GM12865 (cell line): ENCODE measurements around the gene CADPS2.
"Not testable (repeated sequence)": the region's sequence is repeated elsewhere in the genome, so short reads cannot be mapped to it uniquely, and the experiment has no call there.

ENCODE experiments used
- DNase-seq: peaks from one replicate; pipeline ENCODE4 v3.0.0; 2010; ENCODE audit warnings: low read depth
- H3K4me3 ChIP-seq: 2 replicates; pipeline ENCODE4 v1.5.1; 2011; ENCODE audit warnings: mild to moderate bottlenecking, low read depth, low read length, control low read depth
- CTCF ChIP-seq: IDR thresholded peaks from 2 replicates; pipeline ENCODE4 v1.5.1; 2011; ENCODE audit warnings: low read length, control low read depth, low read depth, inconsistent platforms; ENCODE audit not compliant: insufficient read depth; ENCODE audit errors: missing control alignments

The CADPS2 gene

DNA sequence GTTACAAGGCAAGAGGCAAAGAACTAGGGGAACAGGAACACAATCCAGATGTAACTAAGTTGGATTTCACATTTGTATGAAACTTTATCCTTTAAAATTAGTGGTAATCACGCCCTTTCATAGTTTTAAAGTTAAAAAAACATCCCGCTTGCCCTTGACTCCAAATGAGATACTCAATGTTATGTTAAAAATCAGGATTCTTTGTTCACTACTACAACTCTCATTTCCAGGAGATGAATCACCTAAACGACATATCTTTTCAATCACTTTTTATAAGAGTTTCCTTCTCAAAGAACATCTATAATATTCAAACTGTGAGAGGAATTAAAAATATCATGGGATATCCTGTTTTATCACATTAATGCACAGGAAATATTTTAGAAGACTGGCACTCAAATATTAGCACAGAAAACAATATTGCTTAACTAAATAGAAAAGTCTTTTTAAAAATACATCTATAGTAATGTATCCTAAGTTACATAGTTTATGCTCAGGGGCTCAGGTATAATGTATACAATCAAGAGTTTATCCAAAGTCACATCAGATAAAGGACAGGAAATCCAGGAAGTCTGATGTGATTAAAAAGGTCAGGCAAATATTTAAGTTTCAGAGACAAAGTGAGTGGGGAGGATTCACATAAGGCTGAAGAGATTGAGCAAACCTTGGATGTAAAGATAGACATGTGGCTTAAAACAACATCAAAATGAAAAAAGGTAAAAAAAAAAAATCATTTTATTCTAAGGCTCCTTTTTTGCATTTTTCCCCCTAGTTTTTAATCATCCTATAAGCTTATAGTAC lies 41.9 kb downstream of the CADPS2 start:
- DNase-seq, result no peak
- TF ChIP-seq CTCF, result no peak
- no peak overlapping the region for H3K4me3 ChIP-seq

- no peak overlapping the region for H3K4me3 ChIP-seq
- DNase-seq, result no peak
- TF ChIP-seq CTCF, result no peak
Observed at GRCh38 chr7:122842971-122843370, 43.3 kb downstream of the CADPS2 start.

DNA sequence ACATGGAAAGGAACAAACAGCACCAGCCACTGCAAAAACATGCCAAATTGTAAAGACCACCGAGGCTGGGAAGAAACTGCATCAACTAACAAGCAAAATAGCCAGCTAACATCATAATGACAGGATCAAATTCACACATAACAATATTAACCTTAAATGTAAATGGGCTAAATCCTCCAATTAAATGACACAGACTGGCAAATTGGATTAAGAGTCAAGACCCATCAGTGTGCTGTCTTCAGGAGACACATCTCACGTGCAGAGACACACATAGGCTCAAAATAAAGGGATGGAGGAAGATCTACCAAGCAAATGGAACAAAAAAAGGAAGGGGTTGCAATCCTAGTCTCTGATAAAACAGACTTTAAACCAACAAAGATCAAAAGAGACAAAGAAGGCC lies 50.0 kb downstream of the CADPS2 start:
- not testable (repeated sequence) for H3K4me3 ChIP-seq, DNase-seq

GRCh38 chr7:122834571-122834942 lies 51.7 kb downstream of the CADPS2 start:
- not testable (repeated sequence) for H3K4me3 ChIP-seq, DNase-seq

GRCh38 chr7:122833888-122834570 lies 52.2 kb downstream of the CADPS2 start:
- no peak for DNase-seq
- H3K4me3 ChIP-seq, result no peak overlapping the region
- TF ChIP-seq CTCF, result no peak

- TF ChIP-seq CTCF, result no peak
- no peak overlapping the region for H3K4me3 ChIP-seq
- no peak for DNase-seq
Observed at GRCh38 chr7:122831436-122831835, 54.8 kb downstream of the CADPS2 start.

DNA sequence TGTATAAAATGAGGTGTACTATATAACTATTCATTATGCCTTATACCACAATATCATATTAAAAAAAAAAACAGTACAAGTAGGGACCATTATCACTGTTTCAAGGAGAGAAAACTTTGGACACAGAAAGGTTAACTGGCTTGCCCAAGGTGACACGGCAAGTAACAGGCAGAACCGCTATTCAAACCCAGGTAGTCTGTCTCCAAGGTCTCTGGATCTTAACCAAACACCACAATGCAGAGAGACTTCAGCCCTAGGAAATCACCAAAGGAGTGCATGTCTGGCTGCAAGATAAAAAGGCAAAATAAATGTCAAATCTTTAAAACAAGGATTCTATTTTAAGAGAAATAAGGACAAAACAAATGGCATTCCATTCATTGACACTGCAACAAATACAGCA lies 56.3 kb downstream of the CADPS2 start:
- H3K4me3 ChIP-seq, result no peak overlapping the region
- TF ChIP-seq CTCF, result no peak
- no peak for DNase-seq

GRCh38 chr7:122827763-122828162 lies 58.5 kb downstream of the CADPS2 start:
- DNase-seq, result no peak
- H3K4me3 ChIP-seq, result no peak overlapping the region
- TF ChIP-seq CTCF, result no peak
